NAMALWA (cell line): ENCODE measurements around the gene SYNJ2.
A peak's percentile ranks its signal among the peaks of the same experiment; 100 is the strongest.

ENCODE experiments used
- DNase-seq: peaks from one replicate; pipeline ENCODE4 v3.0.0-alpha.2; 2015; ENCODE audit warnings: low spot score

The SYNJ2 gene

GRCh38 chr6:158057213-158057987 is 75.7 kb downstream of the SYNJ2 start:
- DNase-seq, result no peak

- DNase-seq, result no peak
Measured at GRCh38 chr6:158058171-158058651, 76.5 kb downstream of the SYNJ2 start.

- DNase-seq, result no peak
Measured at GRCh38 chr6:158059108-158059507, 77.4 kb downstream of the SYNJ2 start.

GRCh38 chr6:158060455-158061360 is 79.0 kb downstream of the SYNJ2 start:
- no peak for DNase-seq

GRCh38 chr6:158061361-158061708 is 79.7 kb downstream of the SYNJ2 start:
- DNase-seq, result no peak

GRCh38 chr6:158061709-158062461 is 80.2 kb downstream of the SYNJ2 start:
- no peak for DNase-seq

GRCh38 chr6:158063736-158064135 is 82.1 kb downstream of the SYNJ2 start:
- no peak for DNase-seq

GRCh38 chr6:158064725-158065251 is 83.1 kb downstream of the SYNJ2 start:
- DNase-seq, result no peak

GRCh38 chr6:158066136-158066781 is 84.6 kb downstream of the SYNJ2 start:
- DNase-seq, result no peak

- no peak for DNase-seq
Measured at GRCh38 chr6:158067436-158068015, 85.9 kb downstream of the SYNJ2 start.

GRCh38 chr6:158068156-158068892 is 86.7 kb downstream of the SYNJ2 start:
- no peak for DNase-seq

GRCh38 chr6:158068893-158069799 is 87.5 kb downstream of the SYNJ2 start:
- DNase-seq, result no peak

GRCh38 chr6:158069800-158070195 is 88.1 kb downstream of the SYNJ2 start:
- no peak for DNase-seq

GRCh38 chr6:158070513-158070912 is 88.8 kb downstream of the SYNJ2 start:
- no peak for DNase-seq

- DNase-seq, result no peak
Measured at GRCh38 chr6:158071121-158072082, 89.7 kb downstream of the SYNJ2 start.

GRCh38 chr6:158072083-158072721 is 90.5 kb downstream of the SYNJ2 start:
- peak; percentile 73 for DNase-seq

GRCh38 chr6:158073776-158074175 is 92.1 kb downstream of the SYNJ2 start:
- no peak for DNase-seq

GRCh38 chr6:158076548-158076947 is 94.9 kb downstream of the SYNJ2 start:
- DNase-seq, result no peak
